Panc1 (cell line): ENCODE data around the gene SETD5. TPM values are rescaled to one million over a fixed set of nuclear protein-coding genes. Genes with fewer than 3 reads are reported as not detected.

ENCODE experiments used
- ATAC-seq: fragments of 200-7000 bp; cut with Tn5 transposase; 2 replicates; pipeline ENCODE4 v1.9.1; 2020; ENCODE audit warnings: mild to moderate bottlenecking, moderate library complexity
- BruUV-seq: library from RNA; stranded (reverse); fragments of 400-500 nt; replicated peaks from 2 replicates; lab custom pipeline; 2021; lab: Mats Ljungman, UMichigan
- CTCF ChIA-PET: fragments of 300-600 bp; sonication (Branson Sonifier 250); formaldehyde crosslinking; loops from one replicate; lab custom pipeline; 2022; ENCODE audit warnings: antibody characterized with exemption; lab: Charles Lee
- POLR2A ChIA-PET: fragments of 300-600 bp; sonication (Branson Sonifier 250); formaldehyde crosslinking; loops from one replicate; lab custom pipeline; 2022; ENCODE audit warnings: antibody characterized with exemption; lab: Charles Lee
- DNase-seq: peaks from one replicate; pipeline ENCODE4 v3.0.0-alpha.2; 2010; ENCODE audit warnings: low read depth, low spot score
- H3K27ac ChIP-seq: 2 replicates; pipeline ENCODE4 v1.5.1; 2011; ENCODE audit warnings: mild to moderate bottlenecking, low read length, inconsistent platforms
- H3K27me3 ChIP-seq: fragments of 200-500 bp; sonication (Bioruptor generic); 2 replicates; pipeline ENCODE4 v1.6.0; 2014; ENCODE audit warnings: low read length, inconsistent platforms; ENCODE audit not compliant: control insufficient read depth, insufficient read depth
- H3K36me3 ChIP-seq: fragments of 200-500 bp; sonication (Bioruptor generic); 2 replicates; pipeline ENCODE4 v1.5.1; 2014; ENCODE audit warnings: inconsistent platforms, mild to moderate bottlenecking, low read length, moderate library complexity; ENCODE audit not compliant: control insufficient read depth, insufficient read depth
- H3K4me1 ChIP-seq: 2 replicates; pipeline ENCODE4 v1.5.1; 2011; ENCODE audit warnings: inconsistent platforms, mild to moderate bottlenecking, low read length, moderate library complexity; ENCODE audit not compliant: control insufficient read depth, insufficient read depth
- H3K4me3 ChIP-seq, 2 experiments: 2 replicates each; pipeline ENCODE4 v1.5.1; 2011 to 2012; ENCODE audit warnings: low read depth in 2 of 2, low read length in 2 of 2, mild to moderate bottlenecking in 2 of 2, inconsistent platforms in 1 of 2, moderate library complexity in 1 of 2
- H3K9me3 ChIP-seq: fragments of 200-500 bp; sonication (Bioruptor generic); 2 replicates; pipeline ENCODE4 v1.5.1; 2014; ENCODE audit warnings: low read depth, mild to moderate bottlenecking, inconsistent platforms, low read length, moderate library complexity; ENCODE audit not compliant: control insufficient read depth, insufficient read depth
- CTCF ChIP-seq: fragments of 450-650 bp; IDR thresholded peaks from 2 replicates; pipeline ENCODE4 v1.5.1; 2017; ENCODE audit warnings: mild to moderate bottlenecking
- POLR2AphosphoS5 ChIP-seq: IDR thresholded peaks from 2 replicates; pipeline ENCODE4 v1.6.1; 2012; ENCODE audit warnings: mild to moderate bottlenecking, low read depth, low read length, moderate library complexity
- SIN3A ChIP-seq: IDR thresholded peaks from 2 replicates; pipeline ENCODE4 v1.6.1; 2012; ENCODE audit warnings: low read depth, mild to moderate bottlenecking, low read length, moderate library complexity, borderline replicate concordance; ENCODE audit not compliant: insufficient read depth
- TCF7L2 ChIP-seq: IDR thresholded peaks from 2 replicates; pipeline ENCODE4 v1.6.1; 2011; ENCODE audit warnings: mild to moderate bottlenecking, low read depth, low read length, inconsistent platforms
- in situ Hi-C: cut with HindIII; loops from 2 replicates; pipeline ENCODE4 v1.10.0; 2016; ENCODE audit warnings: low sequenced_read_pairs, low pct_unique_long_range_greater_than_20kb
- intact Hi-C: fragments of 100-400 bp; cut with micrococcal nuclease; formaldehyde crosslinking; loops from one replicate; pipeline ENCODE4 v1.10.0; 2022; ENCODE audit not compliant: unreplicated experiment
- total RNA-seq: library from RNA; stranded (reverse); gene quantifications from one replicate; pipeline ENCODE4 v1.2.1, GENCODE V29; 2021; ENCODE audit not compliant: unreplicated experiment
- TF ChIP-seq, protein P1 (sequence below), 2 experiments: IDR thresholded peaks; 2 replicates each; pipeline ENCODE4 v1.6.1; 2011 to 2012; ENCODE audit warnings: low read depth in 2 of 2, control low read depth in 1 of 2, low read length in 1 of 2, mild to moderate bottlenecking in 1 of 2, moderate library complexity in 1 of 2; ENCODE audit not compliant: insufficient read depth in 1 of 2

The SETD5 gene
- total RNA-seq, 1 experiment from 2014 or later: 69.4 TPM

DNA sequence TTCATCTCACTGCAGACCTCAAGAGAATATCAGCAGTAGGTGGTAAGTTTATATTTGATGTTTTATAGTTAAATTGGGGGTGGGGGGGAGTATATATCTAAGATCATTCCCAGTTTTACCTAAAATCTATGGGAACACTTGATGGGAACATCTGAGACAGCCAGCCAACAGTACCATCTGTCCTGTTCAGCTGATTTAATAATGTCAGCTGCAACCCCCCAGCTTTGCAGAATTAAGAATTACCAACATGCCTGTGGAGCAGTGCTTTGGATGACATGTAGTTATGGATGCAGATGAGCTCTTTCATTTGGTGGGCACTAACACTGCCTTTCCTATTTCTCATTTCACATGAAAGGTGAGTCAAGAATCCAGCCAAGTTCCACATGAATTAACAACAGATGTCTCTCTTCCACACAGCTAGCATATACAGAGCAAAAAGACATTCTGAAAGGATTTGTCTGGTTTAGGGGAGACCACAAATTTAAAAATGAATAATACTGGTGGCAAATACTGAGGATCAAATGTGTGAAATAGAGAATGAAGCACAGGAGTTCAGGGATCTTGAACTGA, 76.2 kb downstream of the SETD5 start:
- Histone ChIP-seq H3K4me3 (no peak overlapping the region), H3K36me3 (peaks cover 54% of the 10 kb centered on the region), H3K9me3 (no peaks in the 10 kb centered on the region), H3K27me3 (no peaks in the 10 kb centered on the region), H3K27ac (no peak overlapping the region), H3K4me1 (no peaks in the 10 kb centered on the region)
- CTCF ChIA-PET: no interaction called here
- DNase-seq: no peak
- intact Hi-C loops: no loop called here
- BruUV-seq: no TSS peak
- TF ChIP-seq CTCF (no peak), TCF7L2 (no peak), POLR2AphosphoS5 (no peak), SIN3A (no peak)
- TF ChIP-seq, protein P1, sequence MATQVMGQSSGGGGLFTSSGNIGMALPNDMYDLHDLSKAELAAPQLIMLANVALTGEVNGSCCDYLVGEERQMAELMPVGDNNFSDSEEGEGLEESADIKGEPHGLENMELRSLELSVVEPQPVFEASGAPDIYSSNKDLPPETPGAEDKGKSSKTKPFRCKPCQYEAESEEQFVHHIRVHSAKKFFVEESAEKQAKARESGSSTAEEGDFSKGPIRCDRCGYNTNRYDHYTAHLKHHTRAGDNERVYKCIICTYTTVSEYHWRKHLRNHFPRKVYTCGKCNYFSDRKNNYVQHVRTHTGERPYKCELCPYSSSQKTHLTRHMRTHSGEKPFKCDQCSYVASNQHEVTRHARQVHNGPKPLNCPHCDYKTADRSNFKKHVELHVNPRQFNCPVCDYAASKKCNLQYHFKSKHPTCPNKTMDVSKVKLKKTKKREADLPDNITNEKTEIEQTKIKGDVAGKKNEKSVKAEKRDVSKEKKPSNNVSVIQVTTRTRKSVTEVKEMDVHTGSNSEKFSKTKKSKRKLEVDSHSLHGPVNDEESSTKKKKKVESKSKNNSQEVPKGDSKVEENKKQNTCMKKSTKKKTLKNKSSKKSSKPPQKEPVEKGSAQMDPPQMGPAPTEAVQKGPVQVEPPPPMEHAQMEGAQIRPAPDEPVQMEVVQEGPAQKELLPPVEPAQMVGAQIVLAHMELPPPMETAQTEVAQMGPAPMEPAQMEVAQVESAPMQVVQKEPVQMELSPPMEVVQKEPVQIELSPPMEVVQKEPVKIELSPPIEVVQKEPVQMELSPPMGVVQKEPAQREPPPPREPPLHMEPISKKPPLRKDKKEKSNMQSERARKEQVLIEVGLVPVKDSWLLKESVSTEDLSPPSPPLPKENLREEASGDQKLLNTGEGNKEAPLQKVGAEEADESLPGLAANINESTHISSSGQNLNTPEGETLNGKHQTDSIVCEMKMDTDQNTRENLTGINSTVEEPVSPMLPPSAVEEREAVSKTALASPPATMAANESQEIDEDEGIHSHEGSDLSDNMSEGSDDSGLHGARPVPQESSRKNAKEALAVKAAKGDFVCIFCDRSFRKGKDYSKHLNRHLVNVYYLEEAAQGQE (IDR thresholded peaks at IDR 0.05; ENCODE audit: insufficient read depth in 1 of 2, low read depth in 2 of 2, low read length in 1 of 2): no peak
- POLR2A ChIA-PET: interaction anchor here (0.7 kb wide), 1 partner anchor 108 kb away, joined by 3 read pairs; no protein-coding TSS in a partner anchor
- in situ Hi-C loops: no loop called here
- ATAC-seq: no peak

DNA sequence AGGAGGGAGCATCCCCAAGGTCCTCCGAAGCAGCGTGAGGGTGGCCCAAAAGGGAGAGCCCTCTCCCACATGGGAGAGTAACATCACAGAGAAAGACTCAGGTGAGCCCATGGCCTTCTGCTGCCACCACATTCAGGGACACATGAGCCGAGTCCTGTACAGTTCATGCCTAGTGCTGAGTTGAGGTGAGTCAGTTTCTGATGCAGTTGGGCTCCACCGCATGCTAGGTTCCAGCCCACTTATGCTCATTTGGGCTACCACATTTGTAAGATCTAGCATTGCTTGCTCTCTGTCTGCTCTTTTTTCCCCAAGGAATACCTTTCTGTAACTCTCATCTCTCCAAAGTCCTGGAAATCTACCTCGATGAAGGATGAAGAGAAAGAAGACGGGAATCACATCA, 77.1 kb downstream of the SETD5 start:
- peaks cover 57% of the 10 kb centered on the region for H3K36me3 ChIP-seq
- in situ Hi-C loops: no loop called here
- intact Hi-C loops: no loop called here

More for the DNA sequence above, 77.1 kb downstream of the SETD5 start:
- POLR2A ChIA-PET: no interaction called here
- H3K27me3 ChIP-seq: no peaks in the 10 kb centered on the region
- DNase-seq (no peak), ATAC-seq (no peak)
- BruUV-seq: no TSS peak
- CTCF ChIA-PET: no interaction called here
- H3K4me3 ChIP-seq: no peak overlapping the region
- H3K27ac ChIP-seq: no peak overlapping the region
- H3K9me3 ChIP-seq: no peaks in the 10 kb centered on the region
- H3K4me1 ChIP-seq: no peaks in the 10 kb centered on the region
- no peak for TF ChIP-seq CTCF
- TF ChIP-seq SIN3A: no peak
- no peak for TF ChIP-seq TCF7L2
- no peak for TF ChIP-seq POLR2AphosphoS5
- TF ChIP-seq, protein P1 (IDR thresholded peaks at IDR 0.05; ENCODE audit: insufficient read depth in 1 of 2, low read depth in 2 of 2, low read length in 1 of 2): no peak
